Anterior cingulate cortex (tissue), 58 donors: Measurements from ENCODE around the gene GLRX3.

Experiments used
- DNase-seq, 58 donors: peaks; one replicate each; lab custom pipeline; 2025; lab: John Stamatoyannopoulos, UW

Gene GLRX3

DNA sequence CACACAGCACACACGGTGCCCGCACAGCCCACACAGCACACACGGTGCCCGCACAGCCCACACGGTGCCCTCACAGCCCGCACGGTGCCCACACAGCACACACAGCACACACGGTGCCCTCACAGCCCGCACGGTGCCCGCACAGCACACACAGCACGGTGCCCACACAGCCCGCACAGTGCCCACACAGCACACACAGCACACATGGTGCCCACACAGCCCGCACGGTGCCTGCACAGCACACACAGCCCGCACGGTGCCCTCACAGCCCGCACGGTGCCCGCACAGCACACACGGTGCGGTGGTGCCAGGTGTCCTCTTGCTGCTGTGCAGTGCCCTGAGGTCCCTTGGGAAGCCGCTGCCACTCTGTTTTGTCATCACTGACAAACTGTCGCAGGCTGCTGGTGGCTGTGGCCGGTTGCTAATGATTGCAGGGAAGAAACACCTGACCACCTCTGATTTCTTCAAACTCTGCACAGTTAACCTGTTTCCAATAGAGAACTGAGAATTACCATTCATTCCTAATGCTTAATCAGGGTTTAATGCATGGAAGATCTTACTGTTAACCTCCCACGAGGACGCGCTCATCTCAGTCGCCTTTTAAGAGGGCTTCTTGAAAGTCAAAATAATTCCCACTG is 66.9 kb downstream of the GLRX3 start:
- DNase-seq, result peak in 1 of 58 donors; percentile 6

DNA sequence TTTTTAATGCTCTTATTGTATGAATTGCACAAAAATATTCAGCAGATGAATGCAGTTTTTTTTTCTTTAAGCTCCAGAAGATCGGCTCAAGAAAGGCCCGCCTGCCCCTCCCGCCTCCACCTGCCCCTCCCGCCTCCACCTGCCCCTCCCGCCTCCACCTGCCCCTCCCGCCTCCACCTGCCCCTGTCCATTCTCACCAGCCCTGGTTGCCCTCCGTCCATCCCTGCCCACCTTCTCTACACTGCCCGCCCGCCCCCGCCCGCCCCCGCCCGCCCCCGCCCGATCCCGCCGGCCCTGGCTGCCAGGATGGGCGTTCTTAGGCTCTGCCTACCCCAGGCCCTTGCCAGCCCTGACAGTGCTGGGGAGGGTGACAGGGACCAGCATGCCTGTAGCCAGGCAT is 67.4 kb downstream of the GLRX3 start:
- no peak for DNase-seq

DNA sequence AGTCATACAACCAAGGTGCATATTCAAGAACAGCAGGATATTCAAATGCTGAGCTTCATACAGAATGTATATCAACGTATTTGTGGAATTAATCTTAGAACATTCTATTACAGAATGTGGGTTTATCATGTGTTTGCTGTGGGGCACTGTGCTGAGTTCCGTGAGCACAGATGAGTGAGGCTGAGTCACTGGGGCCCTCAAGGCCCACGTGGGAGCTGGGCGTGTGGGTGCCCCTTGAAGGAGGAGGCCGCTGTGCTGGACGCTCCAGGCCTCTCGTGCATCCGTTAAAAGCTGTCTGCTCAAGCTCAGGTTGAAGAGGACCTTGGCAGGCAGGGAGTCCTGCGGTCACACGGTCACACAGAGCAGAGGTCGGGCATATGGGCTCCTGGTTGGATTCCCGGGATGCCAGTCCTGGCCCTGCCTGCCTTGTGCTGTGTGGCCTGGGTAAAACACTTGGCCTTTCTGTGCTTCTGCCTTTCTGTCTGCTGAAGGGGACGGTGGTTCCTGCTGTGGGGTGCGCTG is 70.1 kb downstream of the GLRX3 start:
- no peak for DNase-seq

DNA sequence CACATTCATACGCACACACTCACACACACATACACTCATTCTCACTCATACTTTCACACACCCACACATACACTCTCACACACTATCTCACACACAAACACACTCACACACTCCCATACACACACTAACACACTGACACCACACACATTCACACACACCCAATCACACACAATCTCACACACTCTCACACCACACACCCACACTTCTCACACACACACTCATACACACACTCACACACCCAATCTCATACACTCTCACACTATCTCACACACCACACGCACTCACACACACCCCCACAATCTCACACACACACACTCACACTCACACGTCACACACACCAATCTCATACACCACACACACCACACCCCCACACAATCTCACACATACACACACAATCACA is 71.0 kb downstream of the GLRX3 start:
- no peak for DNase-seq

DNA sequence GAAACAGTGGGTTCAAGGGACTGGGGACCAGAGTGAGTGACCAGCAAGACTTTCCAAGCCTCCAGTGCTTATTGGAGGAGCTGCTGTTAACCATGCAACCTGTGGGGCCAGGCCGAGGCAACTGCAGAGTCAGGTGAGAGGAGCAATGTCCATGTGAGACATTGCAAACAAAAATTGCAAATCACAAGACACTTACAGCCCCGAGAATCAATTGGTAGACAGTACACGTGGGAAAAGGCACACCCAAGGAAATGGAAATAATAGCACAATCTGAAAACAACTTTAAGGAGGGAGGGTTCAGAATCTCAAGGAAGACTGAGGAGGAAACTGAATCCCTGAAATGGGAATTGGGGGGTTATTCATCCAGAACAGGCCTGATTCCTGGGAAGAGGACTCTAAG is 72.6 kb downstream of the GLRX3 start:
- no peak for DNase-seq

DNA sequence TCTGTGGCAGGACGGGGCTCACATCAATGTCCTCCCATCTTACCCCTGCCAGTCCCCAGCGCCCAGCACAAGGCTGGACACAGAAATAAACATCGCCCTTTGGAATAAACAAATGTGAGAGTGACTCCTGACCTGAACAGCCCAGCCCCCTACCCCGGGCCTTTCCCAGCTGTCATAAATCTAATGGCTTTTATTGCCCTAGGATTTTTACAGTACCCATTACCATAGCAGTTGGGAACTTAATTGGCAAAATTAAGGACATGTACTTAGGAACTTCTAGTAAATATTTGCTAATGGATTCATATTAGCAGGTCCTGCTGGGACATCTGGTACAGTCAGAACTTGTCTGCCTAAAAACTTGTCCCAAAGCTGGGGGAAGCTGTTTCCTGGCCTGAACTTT is 76.6 kb downstream of the GLRX3 start:
- no peak for DNase-seq

DNA sequence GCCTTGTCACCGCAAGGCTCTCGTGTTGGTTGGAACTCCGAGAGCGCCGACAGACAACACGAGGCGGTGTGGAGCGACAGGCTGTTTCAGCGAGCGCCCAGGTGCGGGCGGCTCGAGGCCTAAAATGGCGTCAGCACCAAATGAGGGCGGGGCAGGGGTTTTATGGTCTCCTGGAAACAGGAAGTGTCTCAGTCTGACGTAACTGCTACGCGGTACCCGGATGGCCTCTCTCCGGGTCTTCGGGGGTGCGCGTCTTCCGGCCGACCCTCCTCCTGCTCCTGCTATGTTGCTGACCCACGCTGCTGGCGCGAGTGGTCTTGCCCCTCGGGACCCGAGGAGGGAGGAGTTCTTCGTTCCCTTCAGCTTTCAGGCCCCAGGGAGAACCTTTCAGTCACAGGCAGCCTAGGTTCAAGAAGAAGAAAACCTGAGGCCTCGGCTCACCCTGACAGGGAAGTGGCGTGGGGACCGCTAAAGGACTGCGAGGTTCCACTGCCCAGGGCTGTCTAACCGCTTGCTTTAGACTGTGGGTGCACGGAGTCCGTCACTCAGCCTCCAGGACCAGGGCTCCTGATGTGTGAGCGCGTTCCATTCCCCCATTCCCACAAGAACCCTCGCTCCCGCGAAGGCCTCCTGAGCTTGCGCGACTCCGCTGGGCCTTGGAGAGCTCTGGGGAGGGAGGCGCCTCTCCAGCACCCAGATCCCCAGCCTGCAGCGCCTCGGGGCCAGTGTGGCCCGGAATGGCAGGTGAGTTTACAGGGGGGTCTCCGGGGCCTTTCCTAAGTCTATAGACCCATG is 77.3 kb downstream of the GLRX3 start:
- DNase-seq, result no peak

DNA sequence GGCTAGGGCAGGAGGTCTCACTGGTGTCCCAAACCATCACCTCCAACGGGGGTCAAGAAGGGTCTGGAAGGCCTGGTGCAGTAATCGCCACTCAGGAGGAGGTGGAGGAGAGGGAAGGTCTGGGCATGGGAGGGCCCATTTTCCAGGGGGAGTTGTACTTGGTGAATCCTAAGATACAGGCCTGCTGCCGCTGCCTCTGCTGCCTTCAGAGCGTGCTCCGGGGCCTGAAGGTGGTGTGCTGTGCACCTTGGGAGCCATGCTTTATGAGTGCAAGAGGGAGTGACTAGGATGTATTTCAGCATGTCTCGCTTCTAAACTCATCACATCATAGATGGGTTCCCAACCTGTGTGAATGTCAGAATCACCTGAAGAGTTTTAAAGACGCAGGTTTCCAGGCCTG is 78.2 kb downstream of the GLRX3 start:
- DNase-seq, result no peak

DNA sequence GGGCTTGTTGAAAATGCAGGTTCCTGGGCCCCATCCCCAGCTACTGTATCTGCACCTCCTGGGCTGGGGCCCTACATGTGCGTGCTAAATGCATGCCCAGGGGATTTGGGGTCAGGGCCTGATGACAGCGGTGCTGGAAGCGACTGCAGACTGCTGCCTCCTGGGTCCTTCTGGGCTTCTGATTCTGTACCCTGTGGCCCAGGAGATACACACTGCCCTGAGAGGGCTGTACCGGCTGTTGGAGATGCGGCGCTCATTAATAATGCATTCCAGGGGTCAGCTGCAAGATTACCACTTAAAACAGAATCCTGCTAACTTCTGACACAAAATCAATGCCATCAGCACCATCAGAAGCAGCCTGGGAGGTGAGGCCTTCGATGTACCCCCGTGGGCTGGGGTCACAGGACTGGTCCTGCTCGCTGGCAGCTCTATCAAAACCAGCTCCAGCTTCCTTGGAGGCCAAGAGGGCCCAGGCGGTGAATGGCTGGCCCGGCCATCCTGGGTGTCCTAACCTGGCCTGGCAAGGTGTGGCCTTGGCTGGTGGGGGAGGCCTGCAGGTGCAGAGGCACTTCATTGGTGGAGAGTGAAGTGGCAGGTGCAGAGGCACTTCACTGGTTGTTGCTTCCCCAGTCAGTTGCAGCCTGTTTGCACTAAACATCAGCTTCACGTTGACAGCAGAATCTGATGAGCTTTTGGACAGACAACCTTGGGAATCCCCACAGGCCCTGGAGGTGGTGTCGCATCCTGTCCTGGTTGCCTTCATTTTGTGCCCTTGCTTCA is 79.2 kb downstream of the GLRX3 start:
- DNase-seq, result no peak

DNA sequence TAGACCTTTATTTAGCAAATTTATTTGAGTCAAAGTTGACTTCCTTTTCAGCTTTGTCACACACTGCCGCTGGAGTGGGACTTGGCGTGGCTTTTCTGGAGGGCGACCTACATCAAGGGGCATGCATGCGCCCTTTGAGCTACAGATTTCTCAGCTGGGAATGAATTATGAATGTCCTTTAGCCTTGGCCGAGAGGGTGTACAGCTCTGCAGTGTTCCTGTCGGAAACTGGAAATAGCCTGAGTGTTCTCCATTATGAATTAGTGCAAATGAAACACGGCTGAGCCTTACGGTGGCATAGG is 79.7 kb downstream of the GLRX3 start:
- no peak for DNase-seq

DNA sequence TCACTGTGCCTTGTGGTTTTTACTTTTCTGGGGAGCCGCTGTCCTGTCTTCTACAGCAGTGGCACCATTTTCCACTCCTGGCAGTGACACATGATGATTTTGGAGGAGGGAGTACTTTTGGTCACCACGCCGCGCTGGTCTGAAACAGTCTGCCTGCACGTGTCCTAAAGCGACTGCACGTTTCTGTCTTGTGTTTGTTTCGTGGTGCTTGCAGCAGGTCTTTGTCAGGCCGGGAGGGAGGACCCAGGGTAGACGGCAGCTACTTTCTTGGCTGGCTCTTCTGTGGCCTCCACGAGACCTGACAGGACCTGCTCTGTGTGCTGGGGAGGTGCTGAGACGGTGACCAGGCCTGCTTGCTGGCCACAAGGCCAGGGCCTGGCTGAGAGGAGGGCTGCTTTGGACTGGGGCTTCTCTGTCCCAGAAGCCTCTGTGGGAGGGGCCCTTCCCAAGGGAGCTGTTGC is 82.0 kb downstream of the GLRX3 start:
- no peak for DNase-seq

DNA sequence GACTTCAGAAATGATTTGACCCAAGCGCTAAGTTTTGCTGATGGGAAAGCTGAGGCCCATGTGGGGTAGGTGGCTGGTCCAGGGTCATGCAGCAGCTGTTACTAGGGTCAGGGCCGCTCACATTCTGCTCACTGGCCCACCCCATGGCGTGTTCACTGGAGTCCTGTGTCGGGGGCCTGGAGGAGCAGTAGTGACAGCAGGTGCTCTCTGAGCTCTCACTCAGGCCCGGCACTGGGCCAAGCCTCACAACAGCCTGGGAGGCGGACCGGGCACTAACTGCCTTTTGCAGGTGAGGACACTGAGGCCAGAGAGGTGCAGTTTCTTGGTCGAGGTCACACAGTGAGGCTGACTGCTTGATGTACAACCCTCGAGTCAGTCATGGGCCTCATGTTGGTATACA is 82.7 kb downstream of the GLRX3 start:
- no peak for DNase-seq

DNA sequence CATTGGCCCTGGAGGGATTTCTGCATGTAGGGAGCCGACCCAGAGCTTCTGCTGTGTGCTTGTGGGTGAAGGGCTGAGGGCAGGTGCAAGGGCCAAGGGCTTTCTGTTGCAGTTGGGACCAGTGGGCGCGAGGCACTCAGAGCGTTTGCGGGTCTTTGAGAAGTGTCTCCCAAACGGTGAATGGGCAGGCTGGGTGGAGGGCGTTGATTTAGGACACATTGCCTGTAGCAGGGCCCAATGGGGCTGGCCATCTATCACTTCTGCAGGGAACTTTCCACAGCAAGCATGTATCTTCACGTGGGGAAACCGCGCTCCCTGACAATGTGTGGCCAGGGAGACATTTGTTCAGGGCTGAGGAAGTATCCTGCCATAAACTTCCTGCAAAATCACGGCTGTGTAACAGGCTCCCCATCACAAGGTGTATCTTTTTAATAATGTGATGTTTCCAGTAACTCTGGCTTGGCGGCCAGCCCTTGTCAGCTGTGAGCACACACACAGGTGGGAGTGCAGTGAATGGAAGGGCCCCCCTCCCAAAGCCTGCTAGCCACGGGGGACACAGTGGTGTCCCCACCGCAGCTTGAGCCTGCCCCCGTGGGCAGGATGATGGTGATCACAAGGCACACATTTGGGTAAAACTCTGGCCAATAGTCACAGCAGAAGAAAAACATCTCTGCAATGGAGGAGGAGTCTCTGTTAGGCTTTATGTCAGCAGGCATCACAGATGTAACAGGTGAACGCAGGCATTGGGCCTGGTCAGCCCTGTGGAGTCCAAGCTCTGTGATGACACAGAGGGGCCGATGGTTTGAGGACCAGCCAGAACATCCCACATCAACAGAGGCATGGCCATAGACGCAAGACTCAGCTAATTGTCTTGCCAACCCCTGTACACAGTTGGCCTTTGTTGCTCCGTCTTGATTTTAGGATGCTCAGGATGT is 84.3 kb downstream of the GLRX3 start:
- no peak for DNase-seq

DNA sequence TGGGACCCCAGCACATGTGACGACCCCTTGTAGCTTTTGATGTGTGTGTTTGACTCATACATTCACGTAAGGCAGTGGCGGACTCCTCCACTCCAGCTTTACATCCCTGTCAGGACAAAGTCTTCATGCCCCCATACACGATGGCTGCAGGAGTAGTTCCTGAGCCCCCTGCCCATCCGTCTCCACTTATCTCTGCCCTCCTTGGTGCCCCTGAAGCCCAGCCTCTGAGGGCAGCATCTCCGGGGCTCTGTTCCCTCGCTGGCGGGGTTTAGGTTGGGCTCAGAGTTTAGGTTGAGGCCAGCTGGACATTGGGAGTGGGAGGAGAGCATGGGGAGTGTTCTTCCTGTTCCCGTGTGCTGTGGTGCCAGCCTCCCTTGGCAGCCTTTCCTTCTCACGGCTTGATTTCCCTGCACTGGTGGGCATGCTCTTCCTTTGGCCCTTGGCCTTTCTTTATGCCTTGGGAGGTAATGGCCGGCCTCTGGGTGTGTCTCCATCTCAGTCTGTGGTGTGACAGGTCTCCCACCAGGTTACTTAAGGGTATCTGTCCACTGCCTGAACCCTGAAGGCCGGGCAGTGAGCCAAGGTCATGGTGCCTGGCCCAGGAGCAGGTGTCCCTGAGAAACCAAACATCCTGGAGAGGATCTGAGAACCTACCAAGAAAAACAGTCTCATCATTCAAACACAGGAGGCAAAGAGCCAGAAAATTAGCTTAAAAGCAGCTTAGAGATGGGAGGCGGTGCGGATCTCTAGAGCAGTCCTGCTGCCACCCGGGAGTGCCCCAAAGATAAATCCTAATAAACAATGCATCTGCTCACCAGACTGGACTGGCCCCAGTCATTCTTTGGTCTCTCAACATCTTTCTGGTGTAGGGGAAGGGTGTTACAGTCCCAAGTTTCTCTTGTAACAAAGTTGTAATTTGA is 85.5 kb downstream of the GLRX3 start:
- DNase-seq, result no peak

DNA sequence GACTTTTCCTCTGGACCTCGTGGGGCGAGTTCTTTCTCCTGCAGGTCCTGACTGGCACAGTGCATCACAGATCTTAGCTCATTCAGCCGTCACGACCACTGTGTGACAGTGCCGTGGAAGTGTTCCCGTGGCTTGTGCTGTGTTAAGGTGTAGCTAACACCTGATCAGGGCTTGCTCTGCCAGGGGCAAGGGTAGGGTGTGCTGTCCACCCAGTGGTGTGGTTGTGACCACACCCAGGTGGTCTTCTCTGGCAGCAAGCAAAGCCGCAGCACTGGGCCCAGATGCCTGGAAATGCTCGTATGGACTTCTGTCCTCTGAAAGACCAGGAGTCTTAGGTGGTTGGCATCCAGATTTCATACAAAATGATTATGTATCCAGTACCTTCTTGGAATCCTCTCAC is 86.2 kb downstream of the GLRX3 start:
- DNase-seq, result no peak

DNA sequence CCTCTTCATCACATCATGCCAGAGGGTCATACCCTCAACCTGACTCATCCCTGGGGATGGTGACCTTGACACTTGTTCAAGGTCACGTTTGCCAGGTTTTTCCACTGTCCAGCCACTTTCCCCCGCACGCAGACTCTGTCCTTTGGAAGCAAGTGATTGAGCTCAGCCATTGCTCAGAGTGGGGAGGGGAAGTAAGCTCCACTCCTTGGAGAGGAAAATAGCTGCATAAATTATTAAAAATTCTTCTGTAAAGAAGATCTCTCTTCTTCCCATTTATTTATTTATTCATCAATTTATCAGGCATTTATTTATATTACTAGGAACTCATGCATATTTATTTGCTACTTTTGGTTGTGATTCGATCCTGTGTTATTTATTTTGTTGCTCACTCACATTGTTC is 88.0 kb downstream of the GLRX3 start:
- DNase-seq, result no peak

DNA sequence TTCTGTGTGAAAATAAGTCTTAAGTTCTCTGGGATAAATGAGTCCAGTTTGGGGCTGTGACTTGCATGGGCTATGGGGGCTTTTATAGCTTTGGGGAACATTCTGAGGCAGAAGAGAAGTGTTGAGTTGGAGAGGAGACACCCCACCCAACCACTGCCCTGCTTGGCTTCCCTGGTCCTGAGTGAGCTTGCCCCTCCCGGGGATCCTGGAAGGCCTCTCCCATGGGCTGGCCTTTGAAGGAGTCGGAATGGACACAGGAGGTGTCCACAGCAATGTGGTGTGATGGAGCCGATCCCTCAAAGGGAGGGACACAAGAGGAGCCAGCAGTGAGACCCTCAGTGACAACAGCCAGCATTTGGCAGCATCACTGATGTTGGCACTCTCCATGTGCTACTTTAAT is 89.8 kb downstream of the GLRX3 start:
- DNase-seq, result no peak

DNA sequence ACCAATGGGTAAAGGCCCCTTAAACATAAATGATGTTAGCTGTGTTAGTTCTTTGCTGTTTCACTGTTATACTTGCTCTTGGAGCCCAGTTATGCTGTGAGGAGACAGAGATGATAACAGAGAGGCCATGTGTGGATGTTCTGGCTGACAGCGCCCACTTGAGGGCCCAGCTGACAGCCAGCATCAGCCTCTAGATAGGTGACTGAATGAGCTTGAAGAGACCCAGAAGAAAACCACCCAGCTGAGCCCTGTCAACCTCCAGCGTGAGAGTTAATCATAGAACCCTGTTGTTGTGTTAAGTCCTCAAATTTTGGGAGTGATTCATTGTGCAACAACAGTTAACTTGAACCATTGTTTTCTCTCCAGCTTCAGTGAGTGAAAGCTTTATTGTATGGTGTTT is 91.7 kb downstream of the GLRX3 start:
- no peak for DNase-seq
